ENCODE results near the gene CHST15.

DNA sequence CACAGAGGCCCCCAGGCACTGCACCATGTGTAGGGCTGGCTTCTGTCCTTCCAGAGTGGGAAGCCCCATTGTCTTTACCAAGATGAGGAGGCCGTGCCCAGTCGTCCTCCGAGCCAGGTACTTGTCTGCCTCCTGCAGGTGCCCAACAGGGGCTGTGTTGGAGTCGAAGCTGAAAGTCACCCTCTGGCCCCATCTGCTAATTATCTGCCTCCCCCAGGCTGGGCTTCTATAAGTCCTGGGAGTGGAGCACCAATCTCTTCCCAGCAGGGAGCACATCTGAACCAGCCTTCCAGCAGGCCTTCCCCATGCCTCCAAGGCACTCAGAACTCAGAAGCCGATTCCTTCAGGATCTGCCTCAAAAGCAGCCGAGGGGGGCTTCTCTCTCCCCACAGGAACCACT is 11.6 kb upstream of the CHST15 start:
- TF ChIP-seq, protein P1, sequence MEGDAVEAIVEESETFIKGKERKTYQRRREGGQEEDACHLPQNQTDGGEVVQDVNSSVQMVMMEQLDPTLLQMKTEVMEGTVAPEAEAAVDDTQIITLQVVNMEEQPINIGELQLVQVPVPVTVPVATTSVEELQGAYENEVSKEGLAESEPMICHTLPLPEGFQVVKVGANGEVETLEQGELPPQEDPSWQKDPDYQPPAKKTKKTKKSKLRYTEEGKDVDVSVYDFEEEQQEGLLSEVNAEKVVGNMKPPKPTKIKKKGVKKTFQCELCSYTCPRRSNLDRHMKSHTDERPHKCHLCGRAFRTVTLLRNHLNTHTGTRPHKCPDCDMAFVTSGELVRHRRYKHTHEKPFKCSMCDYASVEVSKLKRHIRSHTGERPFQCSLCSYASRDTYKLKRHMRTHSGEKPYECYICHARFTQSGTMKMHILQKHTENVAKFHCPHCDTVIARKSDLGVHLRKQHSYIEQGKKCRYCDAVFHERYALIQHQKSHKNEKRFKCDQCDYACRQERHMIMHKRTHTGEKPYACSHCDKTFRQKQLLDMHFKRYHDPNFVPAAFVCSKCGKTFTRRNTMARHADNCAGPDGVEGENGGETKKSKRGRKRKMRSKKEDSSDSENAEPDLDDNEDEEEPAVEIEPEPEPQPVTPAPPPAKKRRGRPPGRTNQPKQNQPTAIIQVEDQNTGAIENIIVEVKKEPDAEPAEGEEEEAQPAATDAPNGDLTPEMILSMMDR (conservative IDR thresholded peaks at IDR 0.05; ENCODE audit: low read length) = no peak; the same call in 1 of the 2 replicates
- no peak for TF ChIP-seq EZH2phosphoT487 (IDR thresholded peaks at IDR 0.05; ENCODE audit: borderline replicate concordance, low read depth, low read length)
